ENCODE measurements around the gene STK25.

DNA sequence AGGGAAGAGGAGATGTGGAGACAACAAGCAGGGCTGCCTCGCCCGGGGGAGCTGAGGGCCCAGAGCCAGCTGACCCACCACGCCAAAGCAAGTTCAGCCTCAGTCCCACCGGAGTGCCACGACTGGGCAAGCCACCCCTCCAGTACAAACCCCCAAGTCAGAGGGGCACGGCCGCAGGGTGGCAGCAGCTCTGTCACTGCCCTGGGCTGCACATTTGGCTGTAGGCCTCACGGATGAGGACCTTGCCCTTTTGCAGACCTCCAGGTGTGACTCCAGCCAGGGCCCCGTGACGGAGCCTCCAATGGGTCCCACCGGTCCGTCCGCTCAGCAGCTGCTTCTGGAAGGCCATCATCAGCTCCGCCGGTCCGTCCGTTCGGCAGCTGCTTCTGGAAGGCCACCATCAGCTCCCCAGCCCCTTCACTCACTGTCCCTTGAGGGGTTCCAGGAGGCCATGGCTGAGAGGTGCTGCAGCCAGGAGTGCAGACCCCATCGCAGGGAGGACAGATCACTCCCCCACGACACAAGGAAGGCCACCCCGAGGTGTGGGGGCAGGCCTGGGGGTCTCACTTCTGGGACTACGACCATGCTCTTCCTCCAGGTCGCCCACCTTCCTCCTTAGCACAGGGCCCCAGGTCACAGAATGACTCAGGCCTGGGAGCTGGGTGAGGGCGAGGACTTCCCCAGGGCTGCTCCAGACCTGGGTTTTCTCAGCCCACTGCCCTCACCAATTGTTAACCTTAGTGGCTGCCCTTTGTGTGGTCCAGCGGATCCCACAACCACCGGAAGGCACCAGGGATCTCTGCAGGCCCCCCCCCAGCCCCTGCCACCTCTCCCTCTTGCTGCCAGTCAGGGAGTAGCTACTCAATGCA, 24.6 kb upstream of the STK25 start:
- TF ChIP-seq, protein P1, sequence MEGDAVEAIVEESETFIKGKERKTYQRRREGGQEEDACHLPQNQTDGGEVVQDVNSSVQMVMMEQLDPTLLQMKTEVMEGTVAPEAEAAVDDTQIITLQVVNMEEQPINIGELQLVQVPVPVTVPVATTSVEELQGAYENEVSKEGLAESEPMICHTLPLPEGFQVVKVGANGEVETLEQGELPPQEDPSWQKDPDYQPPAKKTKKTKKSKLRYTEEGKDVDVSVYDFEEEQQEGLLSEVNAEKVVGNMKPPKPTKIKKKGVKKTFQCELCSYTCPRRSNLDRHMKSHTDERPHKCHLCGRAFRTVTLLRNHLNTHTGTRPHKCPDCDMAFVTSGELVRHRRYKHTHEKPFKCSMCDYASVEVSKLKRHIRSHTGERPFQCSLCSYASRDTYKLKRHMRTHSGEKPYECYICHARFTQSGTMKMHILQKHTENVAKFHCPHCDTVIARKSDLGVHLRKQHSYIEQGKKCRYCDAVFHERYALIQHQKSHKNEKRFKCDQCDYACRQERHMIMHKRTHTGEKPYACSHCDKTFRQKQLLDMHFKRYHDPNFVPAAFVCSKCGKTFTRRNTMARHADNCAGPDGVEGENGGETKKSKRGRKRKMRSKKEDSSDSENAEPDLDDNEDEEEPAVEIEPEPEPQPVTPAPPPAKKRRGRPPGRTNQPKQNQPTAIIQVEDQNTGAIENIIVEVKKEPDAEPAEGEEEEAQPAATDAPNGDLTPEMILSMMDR (conservative IDR thresholded peaks at IDR 0.05 in 1 of 2, IDR thresholded peaks at IDR 0.05 in 1 of 2; ENCODE audit: extremely low read depth in 1 of 2, insufficient read depth in 1 of 2, low read depth in 1 of 2, low read length in 2 of 2), result no peak
- TF ChIP-seq EZH2 (IDR thresholded peaks at IDR 0.05; ENCODE audit: borderline replicate concordance, low read length), result no peak

All from mammary epithelial cell (primary cell).